ENCODE results near the gene SOCS1. TPM values are rescaled to one million over a fixed set of nuclear protein-coding genes. Genes with fewer than 3 reads are reported as not detected.

The SOCS1 gene
- total RNA-seq, 1 donor from 2014 or later: 2.9 TPM

DNA sequence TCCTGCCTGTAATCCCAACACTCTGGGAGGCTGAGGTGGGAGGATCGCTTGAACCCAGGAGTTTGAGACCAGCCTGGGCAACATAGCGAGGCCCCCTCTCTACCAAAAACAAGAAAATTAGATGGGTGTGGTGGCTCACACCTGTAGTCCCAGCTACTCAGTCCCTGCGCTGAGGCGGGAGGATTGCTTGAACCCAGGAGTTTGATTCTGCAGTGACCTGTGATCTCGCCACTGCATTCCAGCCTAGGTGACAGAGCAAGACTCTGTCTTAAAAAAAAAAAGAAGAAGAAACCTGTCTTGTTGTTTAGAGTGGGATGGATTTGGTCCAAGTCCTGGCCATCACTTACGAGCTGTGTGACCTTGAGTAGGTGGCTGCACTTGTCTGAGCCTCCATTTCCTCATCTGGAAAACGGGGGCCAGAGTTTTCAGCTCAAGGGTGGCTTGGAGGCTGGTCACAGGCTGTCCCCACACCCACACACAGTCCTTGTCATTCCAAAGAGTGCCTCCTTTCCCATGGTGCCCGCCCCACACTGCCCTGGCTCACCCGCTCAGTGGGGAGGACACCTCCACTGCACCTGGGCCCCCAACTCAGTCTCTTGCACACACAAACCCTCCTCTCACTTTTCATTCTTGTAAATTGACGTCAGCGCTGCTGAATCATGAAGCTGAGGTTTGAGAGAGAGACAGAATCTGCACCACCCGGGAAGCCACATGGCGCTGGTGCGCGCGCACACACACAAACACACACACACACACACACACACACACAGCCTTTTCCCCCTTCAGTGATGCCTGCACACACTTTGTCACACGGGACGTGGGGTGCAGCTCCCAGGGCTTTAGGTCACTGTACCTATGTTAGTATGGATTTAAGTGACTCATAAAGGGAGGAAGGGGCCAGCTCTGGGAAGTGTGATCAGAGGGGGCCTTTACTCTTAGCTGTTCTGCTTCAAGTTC, 4.2 kb downstream of the SOCS1 start:
- no peak for TF ChIP-seq CTCF (IDR thresholded peaks at IDR 0.05; ENCODE audit: borderline replicate concordance)

GRCh38 chr16:11250786-11251524, 5.0 kb downstream of the SOCS1 start:
- H3K27ac ChIP-seq (replicated peaks): no peak overlapping the region

More for the DNA sequence above, 4.2 kb downstream of the SOCS1 start:
- DNase-seq: no peak
- H3K4me3 ChIP-seq: no peak overlapping the region
- no peaks in the 10 kb centered on the region for H3K9me3 ChIP-seq (replicated peaks)
- intact Hi-C loops (cut with micrococcal nuclease): loop anchor here (10.0 kb wide), 1 partner anchor 103 kb away; no protein-coding TSS in a partner anchor
- H3K27me3 ChIP-seq (ENCODE audit: low read depth): no peaks in the 10 kb centered on the region
- no peak overlapping the region for H3K27ac ChIP-seq (replicated peaks)
- no peaks in the 10 kb centered on the region for H3K36me3 ChIP-seq
- H3K4me1 ChIP-seq: peaks cover 32% of the 10 kb centered on the region

DNA sequence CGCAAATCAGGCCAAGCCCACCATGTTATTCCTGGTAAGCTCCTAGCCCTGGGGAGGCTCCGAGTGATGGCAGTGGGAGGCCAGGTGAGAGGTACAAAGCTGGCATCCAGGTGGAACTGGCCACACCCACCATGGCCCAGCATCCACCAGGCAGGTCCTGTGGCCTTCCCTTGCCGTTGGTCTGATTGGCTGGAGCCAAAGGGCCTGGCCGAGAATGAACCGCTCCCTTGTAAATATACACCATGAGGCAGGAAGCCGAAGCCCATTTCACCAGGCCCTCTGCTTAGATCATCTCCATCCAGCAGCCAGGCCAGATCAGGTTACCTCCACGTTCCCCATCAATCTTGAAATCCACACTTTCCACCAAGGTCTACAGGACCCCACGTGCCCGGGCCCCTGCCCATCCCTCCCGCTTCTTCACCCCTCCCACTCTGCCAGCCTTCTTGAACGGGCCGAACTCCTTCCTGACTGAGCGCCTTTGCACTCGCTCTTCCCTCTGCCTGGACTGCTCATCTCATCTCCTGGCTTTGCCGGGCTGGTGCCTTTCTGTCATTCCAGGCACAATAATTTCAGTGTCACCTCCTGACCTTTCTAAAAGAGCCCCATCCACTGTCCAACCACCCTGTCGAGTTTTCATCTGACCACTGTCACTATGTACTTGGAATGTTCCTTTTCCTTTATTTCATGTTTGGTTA, 5.8 kb downstream of the SOCS1 start:
- no peaks in the 10 kb centered on the region for H3K9me3 ChIP-seq (replicated peaks)
- no peaks in the 10 kb centered on the region for H3K36me3 ChIP-seq
- no peak overlapping the region for H3K4me3 ChIP-seq
- TF ChIP-seq CTCF (IDR thresholded peaks at IDR 0.05; ENCODE audit: borderline replicate concordance): no peak
- intact Hi-C loops (cut with micrococcal nuclease): loop anchor here (10.0 kb wide), 1 partner anchor 105 kb away; no protein-coding TSS in a partner anchor
- peaks cover 19% of the 10 kb centered on the region for H3K4me1 ChIP-seq
- H3K27me3 ChIP-seq (ENCODE audit: low read depth): no peaks in the 10 kb centered on the region
- H3K27ac ChIP-seq (replicated peaks): no peak overlapping the region
- no peak for DNase-seq

More at GRCh38 chr16:11250786-11251524, 5.0 kb downstream of the SOCS1 start:
- Histone ChIP-seq H3K4me3 (no peak overlapping the region), H3K27me3 (ENCODE audit: low read depth) (no peaks in the 10 kb centered on the region), H3K36me3 (no peaks in the 10 kb centered on the region), H3K9me3 (replicated peaks) (no peaks in the 10 kb centered on the region), H3K4me1 (peaks cover 25% of the 10 kb centered on the region)
- intact Hi-C loops (cut with micrococcal nuclease): loop anchor here (10.0 kb wide), 1 partner anchor 104 kb away; no protein-coding TSS in a partner anchor
- no peak for DNase-seq
- no peak for TF ChIP-seq CTCF (IDR thresholded peaks at IDR 0.05; ENCODE audit: borderline replicate concordance)

GRCh38 chr16:11249233-11250061, 6.6 kb downstream of the SOCS1 start:
- H3K9me3 ChIP-seq (replicated peaks): no peaks in the 10 kb centered on the region
- intact Hi-C loops (cut with micrococcal nuclease): loop anchor here (10.0 kb wide), 1 partner anchor 105 kb away; no protein-coding TSS in a partner anchor
- no peak overlapping the region for H3K27ac ChIP-seq (replicated peaks)
- H3K36me3 ChIP-seq: no peaks in the 10 kb centered on the region
- DNase-seq: no peak
- H3K4me1 ChIP-seq: peaks cover 11% of the 10 kb centered on the region
- H3K4me3 ChIP-seq: no peak overlapping the region
- H3K27me3 ChIP-seq (ENCODE audit: low read depth): no peaks in the 10 kb centered on the region
- no peak for TF ChIP-seq CTCF (IDR thresholded peaks at IDR 0.05; ENCODE audit: borderline replicate concordance)

Measured in left ventricle myocardium inferior (tissue), 1 donor.